Psoas muscle (tissue), 8 donors: ENCODE results near the gene DNAH2. TPM values are rescaled to one million over a fixed set of nuclear protein-coding genes. Genes with fewer than 3 reads are reported as not detected.

Source experiments
- ATAC-seq, 4 donors: fragments of 200-7000 bp; cut with Tn5 transposase; one replicate each; pipeline ENCODE4 v1.9.1; 2020; ENCODE audit warnings: moderate library complexity in 3 of 4, mild to moderate bottlenecking in 2 of 4
- DNase-seq, 2 donors: peaks; one replicate each; pipeline ENCODE4 v3.0.0-alpha.2; 2020
- H3K27ac ChIP-seq: fragments of 200-600 bp; one replicate; pipeline ENCODE4 v1.8.0; 2022
- H3K27me3 ChIP-seq, 3 donors: fragments of 200-600 bp in 1 of 3; one replicate each; pipeline versions ENCODE4 v1.6.1 to v1.8.0; 2013 to 2022; ENCODE audit warnings: low read length in 2 of 3, mild to moderate bottlenecking in 2 of 3, moderate library complexity in 1 of 3; ENCODE audit not compliant: insufficient read depth in 3 of 3
- H3K36me3 ChIP-seq, 2 donors: fragments of 200-600 bp in 1 of 2; one replicate each; pipeline versions ENCODE4 v1.6.1 to v1.8.0; 2013 to 2022; ENCODE audit warnings: low read depth in 1 of 2, mild to moderate bottlenecking in 1 of 2, moderate library complexity in 1 of 2; ENCODE audit not compliant: insufficient read depth in 1 of 2
- H3K4me1 ChIP-seq: fragments of 200-600 bp; one replicate; pipeline ENCODE4 v1.8.0; 2022
- H3K4me3 ChIP-seq: fragments of 200-600 bp; one replicate; pipeline ENCODE4 v1.8.0; 2022; ENCODE audit warnings: mild to moderate bottlenecking
- H3K9me3 ChIP-seq: fragments of 200-600 bp; one replicate; pipeline ENCODE4 v1.8.0; 2022
- WGBS, 3 donors: extraction: QIAGEN DNeasy Blood & Tissue Kit; methylation state at CpG; one replicate each; pipeline versions ENCODE4 v1.1.6 to v1.1.7; 2013; 5-methylcytosine and 5-hydroxymethylcytosine counted together
- intact Hi-C, 2 donors: fragments of 100-400 bp; cut with DNase I; formaldehyde crosslinking; loops; one replicate each; pipeline versions ENCODE4 v1.11.0 to v1.14.2; 2022
- polyA plus RNA-seq, 3 donors: library from polyadenylated mRNA; stranded (reverse); fragments of 200-250 nt; gene quantifications; one replicate each; pipeline ENCODE4 v1.2.3, GENCODE V29; 2013
- total RNA-seq, 4 donors: library from RNA; stranded (reverse); fragmentation: NEBNext Ultra II Directional in 2 of 4; extraction: Animal tissue kit (Norgen Biotek cat#: 25700) in 2 of 4; gene quantifications; one replicate each; pipeline versions ENCODE4 v1.2.1 to v1.2.4, GENCODE V29; 2021 to 2023
- TF ChIP-seq, protein P1 (sequence below): fragments of 200-600 bp; IDR thresholded peaks from one replicate; pipeline ENCODE4 v1.8.0; 2022; ENCODE audit warnings: antibody characterized with exemption
- donor health status: healthy with polysubstance abuse.
- donor health status: DM: no; HTN: no; CAD: no; lungs with moderate emphysema.
- donor health status: Bipolar disorder and iron deficiency.
- donor health status: healthy.
- donor health status: DM: yes; HTN: yes; CAD: no.
- donor health status: DM: no; HTN: no; CAD: no.
- donor health status: DM: no; HTN: no; CAD: no.
- donor health status: DM: yes; HTN: yes; CAD: no.

Gene DNAH2
- total and polyA plus RNA-seq, 7 donors, result 0.01 to 0.10 (median 0.06) TPM

DNA sequence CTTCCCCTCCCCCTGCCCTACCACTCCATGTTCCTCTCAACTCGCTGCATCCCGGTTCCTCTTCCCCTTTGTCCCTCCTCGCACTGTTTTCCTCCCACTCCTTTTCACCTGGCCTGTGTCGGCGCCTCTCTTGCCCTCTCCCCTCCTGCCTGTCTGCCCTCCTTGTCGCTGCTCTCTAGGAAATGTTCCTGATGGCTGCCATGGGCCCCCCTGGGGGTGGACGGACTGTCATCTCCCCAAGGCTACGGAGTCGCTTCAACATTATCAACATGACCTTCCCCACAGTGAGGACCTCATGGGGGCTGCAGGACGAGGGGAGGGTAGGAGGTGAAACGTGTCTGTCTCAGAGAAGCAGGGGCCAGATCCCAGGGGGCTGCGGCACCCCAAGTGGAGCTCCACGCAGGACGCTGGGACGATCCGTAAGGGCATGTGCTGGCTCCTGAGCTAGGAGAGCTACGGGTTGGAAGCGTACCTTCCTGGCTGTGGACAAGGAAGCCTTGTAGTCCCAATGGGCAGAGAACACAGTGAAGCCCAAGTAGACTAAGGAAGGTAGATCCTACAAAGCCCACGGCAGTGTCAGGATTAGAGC, 76.6 kb downstream of the DNAH2 start:
- Histone ChIP-seq H3K27ac (no peak overlapping the region), H3K27me3 (peaks cover 0 to 6% (median 0%) of the 10 kb centered on the region in 3 donors), H3K9me3 (no peaks in the 10 kb centered on the region), H3K36me3 (no peaks in the 10 kb centered on the region), H3K4me3 (no peak overlapping the region), H3K4me1 (no peaks in the 10 kb centered on the region)
- TF ChIP-seq, protein P1, sequence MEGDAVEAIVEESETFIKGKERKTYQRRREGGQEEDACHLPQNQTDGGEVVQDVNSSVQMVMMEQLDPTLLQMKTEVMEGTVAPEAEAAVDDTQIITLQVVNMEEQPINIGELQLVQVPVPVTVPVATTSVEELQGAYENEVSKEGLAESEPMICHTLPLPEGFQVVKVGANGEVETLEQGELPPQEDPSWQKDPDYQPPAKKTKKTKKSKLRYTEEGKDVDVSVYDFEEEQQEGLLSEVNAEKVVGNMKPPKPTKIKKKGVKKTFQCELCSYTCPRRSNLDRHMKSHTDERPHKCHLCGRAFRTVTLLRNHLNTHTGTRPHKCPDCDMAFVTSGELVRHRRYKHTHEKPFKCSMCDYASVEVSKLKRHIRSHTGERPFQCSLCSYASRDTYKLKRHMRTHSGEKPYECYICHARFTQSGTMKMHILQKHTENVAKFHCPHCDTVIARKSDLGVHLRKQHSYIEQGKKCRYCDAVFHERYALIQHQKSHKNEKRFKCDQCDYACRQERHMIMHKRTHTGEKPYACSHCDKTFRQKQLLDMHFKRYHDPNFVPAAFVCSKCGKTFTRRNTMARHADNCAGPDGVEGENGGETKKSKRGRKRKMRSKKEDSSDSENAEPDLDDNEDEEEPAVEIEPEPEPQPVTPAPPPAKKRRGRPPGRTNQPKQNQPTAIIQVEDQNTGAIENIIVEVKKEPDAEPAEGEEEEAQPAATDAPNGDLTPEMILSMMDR, result no peak
- ATAC-seq (no peak), DNase-seq (no peak)
- WGBS, 3 donors, result 55 to 60% (median 56%) methylated on average over 18 to 19 of the region's 19 CpGs
- intact Hi-C loops, result loop anchor here in 1 of 2 donors (10.0 kb wide), 1 partner anchor 231 kb away; no protein-coding TSS in a partner anchor

- ATAC-seq (no peak), DNase-seq (no peak)
- TF ChIP-seq, protein P1, result no peak
- Histone ChIP-seq H3K27ac (no peak overlapping the region), H3K4me1 (no peaks in the 10 kb centered on the region), H3K36me3 (no peaks in the 10 kb centered on the region), H3K27me3 (peaks cover 0 to 16% (median 0%) of the 10 kb centered on the region in 3 donors), H3K9me3 (no peaks in the 10 kb centered on the region), H3K4me3 (no peak overlapping the region)
- WGBS, 3 donors, result 83 to 90% (median 85%) methylated on average over 13 of the region's 13 CpGs
- intact Hi-C loops, result loop anchor here in 1 of 2 donors (10.0 kb wide), 1 partner anchor 227 kb away; no protein-coding TSS in a partner anchor
Measured at GRCh38 chr17:7797976-7798375, 80.4 kb downstream of the DNAH2 start.

DNA sequence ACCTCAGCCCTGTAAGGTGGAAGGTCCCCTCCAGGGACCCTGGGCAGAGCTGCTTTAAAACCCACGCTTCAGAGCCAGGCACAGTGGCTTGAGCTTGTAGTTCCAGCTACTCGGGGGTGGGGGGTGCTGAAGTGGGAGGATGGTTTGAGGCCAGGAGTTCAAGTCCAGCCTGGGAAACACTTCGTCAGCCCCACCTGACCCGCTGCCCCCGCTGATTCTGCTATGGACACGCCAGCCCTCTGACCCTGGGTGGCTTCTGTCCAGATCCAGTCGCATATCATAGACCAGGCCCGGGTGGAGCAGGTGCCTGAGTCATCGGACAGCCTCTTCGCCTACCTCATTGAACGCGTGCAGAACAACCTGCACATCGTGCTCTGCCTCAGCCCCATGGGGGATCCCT, 81.3 kb downstream of the DNAH2 start:
- ATAC-seq (no peak), DNase-seq (no peak)
- H3K4me3 ChIP-seq, result no peak overlapping the region
- intact Hi-C loops, result loop anchor here in 1 of 2 donors (10.0 kb wide), 1 partner anchor 226 kb away; no protein-coding TSS in a partner anchor
- H3K36me3 ChIP-seq, result no peaks in the 10 kb centered on the region
- no peaks in the 10 kb centered on the region for H3K9me3 ChIP-seq
- TF ChIP-seq, protein P1, result no peak
- H3K27ac ChIP-seq, result no peak overlapping the region
- WGBS, 3 donors, result 74 to 85% (median 77%) methylated on average over 13 of the region's 13 CpGs
- H3K27me3 ChIP-seq, result peaks cover 0 to 20% (median under 1%) of the 10 kb centered on the region in 3 donors
- H3K4me1 ChIP-seq, result no peaks in the 10 kb centered on the region

DNA sequence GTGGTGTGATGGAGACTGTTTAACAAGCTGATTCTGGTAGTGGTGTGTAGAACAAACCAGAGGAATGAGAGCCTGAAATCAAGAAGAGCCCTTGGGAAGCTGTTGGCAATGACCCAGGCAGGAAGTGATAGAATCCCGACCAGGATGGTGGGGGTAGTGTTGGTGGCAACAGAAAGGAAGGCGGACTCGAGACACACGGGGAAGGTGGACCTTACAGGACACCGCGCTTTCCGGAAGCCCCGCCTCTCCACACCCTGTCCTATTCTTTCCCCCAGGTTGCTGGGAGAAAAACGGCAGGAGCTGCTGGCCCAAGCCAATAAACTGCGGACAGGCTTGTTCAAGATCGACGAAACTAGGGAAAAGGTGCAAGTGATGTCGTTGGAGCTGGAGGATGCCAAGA, 86.4 kb downstream of the DNAH2 start:
- Histone ChIP-seq H3K4me1 (no peaks in the 10 kb centered on the region), H3K36me3 (no peaks in the 10 kb centered on the region), H3K27me3 (peaks cover 0 to 21% (median 4%) of the 10 kb centered on the region in 3 donors), H3K9me3 (no peaks in the 10 kb centered on the region), H3K4me3 (no peak overlapping the region), H3K27ac (no peak overlapping the region)
- intact Hi-C loops, result no loop called here
- TF ChIP-seq, protein P1, result no peak
- DNase-seq, result no peak
- WGBS, 3 donors, result 32 to 38% (median 36%) methylated on average over 13 of the region's 13 CpGs
- ATAC-seq, result no peak

GRCh38 chr17:7806587-7806986, 89.0 kb downstream of the DNAH2 start:
- intact Hi-C loops, result no loop called here
- 79 to 82% (median 80%) methylated on average over 6 of the region's 6 CpGs for WGBS, 3 donors
- TF ChIP-seq, protein P1, result no peak
- Histone ChIP-seq H3K36me3 (no peaks in the 10 kb centered on the region), H3K9me3 (no peaks in the 10 kb centered on the region), H3K27ac (no peak overlapping the region), H3K27me3 (peaks cover 0 to 29% (median 4%) of the 10 kb centered on the region in 3 donors), H3K4me3 (no peak overlapping the region), H3K4me1 (no peaks in the 10 kb centered on the region)
- ATAC-seq (no peak), DNase-seq (no peak)
